Skeletal muscle satellite cell (primary cell): ENCODE results near the gene TIGAR. TPM values are rescaled to one million over a fixed set of nuclear protein-coding genes. Genes with fewer than 3 reads are reported as not detected.

Experiments
- H3K27me3 ChIP-seq: 2 replicates; pipeline ENCODE4 v1.7.0; 2013; ENCODE audit warnings: low read length; ENCODE audit not compliant: control insufficient read depth, insufficient read depth
- H3K36me3 ChIP-seq: 2 replicates; pipeline ENCODE4 v1.7.0; 2013; ENCODE audit warnings: mild to moderate bottlenecking, control low read depth, low read length; ENCODE audit not compliant: insufficient read depth
- H3K4me1 ChIP-seq: 2 replicates; pipeline ENCODE4 v1.7.0; 2013; ENCODE audit warnings: low read length; ENCODE audit not compliant: control insufficient read depth, insufficient read depth
- H3K4me2 ChIP-seq: 2 replicates; pipeline ENCODE4 v1.7.0; 2013; ENCODE audit warnings: mild to moderate bottlenecking, low read length
- H3K4me3 ChIP-seq: 2 replicates; pipeline ENCODE4 v1.7.0; 2013; ENCODE audit warnings: low read length
- H3K9ac ChIP-seq: 2 replicates; pipeline ENCODE4 v1.7.0; 2013; ENCODE audit warnings: mild to moderate bottlenecking, low read depth, low read length, moderate library complexity
- H3K9me3 ChIP-seq: replicated peaks from 2 replicates; pipeline ENCODE4 v1.7.0; 2013; ENCODE audit warnings: mild to moderate bottlenecking, control low read depth, low read length
- total RNA-seq: library from RNA; depleted of rRNA; stranded (reverse); fragments of >200 nt; gene quantifications from 2 replicates; pipeline ENCODE4 v1.2.3, GENCODE V29; 2012; rRNA removed

TIGAR gene, protein sequence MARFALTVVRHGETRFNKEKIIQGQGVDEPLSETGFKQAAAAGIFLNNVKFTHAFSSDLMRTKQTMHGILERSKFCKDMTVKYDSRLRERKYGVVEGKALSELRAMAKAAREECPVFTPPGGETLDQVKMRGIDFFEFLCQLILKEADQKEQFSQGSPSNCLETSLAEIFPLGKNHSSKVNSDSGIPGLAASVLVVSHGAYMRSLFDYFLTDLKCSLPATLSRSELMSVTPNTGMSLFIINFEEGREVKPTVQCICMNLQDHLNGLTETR
- total RNA-seq: 9.6 and 9.8 TPM in 2 replicates

DNA sequence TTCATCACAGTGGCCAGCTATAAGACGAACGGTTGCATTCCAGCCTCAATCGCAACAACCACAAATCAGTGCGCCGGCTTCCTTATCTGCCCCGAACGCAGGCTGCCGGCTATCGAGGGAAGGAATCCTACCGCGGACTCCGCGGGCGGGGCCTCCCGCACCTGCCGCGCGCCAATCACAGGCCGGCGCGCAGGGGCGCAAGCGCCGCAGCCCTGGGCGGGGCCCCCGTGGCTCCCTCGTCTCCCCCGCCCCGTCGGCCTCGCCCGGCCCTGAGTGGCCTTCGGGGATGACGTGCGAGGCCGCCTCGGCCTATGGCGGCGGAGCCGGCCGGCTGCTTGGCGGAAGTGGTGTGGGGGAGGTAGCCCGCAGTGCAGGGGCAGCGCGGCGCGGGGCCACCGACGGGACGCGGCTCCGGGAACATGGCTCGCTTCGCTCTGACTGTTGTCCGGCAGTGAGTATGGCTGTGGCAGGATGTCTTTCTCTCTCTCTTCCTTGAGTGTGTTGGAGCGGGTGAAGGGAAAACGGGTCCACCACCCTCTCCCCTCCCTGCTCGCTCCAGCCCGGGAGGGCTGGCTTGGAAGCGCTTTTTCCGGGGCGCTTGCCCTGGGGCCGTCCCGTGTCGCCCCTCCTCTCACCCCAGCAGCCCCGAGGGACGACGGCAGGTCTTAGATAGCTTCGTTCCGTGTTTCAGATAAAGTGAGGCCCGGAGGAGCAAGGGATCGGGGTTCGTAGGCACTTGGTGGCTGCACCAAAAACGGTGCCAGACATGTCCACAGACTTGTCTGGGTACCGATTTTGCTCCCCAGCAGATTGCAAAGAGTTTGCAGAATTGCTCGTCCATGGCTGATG lies at the start of gene TIGAR:
TSS of gene TIGAR (plus strand) at position 361 of the 849 bp plus-strand sequence. CDS start at position 420, 59 bp downstream.
- Histone ChIP-seq H3K4me1 (peaks cover 12% of the 10 kb centered on the region), H3K4me2 (peak within 1 kb of the TSS; percentile 81), H3K36me3 (peaks cover 7% of the 10 kb centered on the region), H3K4me3 (peak within 1 kb of the TSS; percentile 94), H3K27me3 (no peaks in the 10 kb centered on the region), H3K9me3 (no peaks in the 10 kb centered on the region), H3K9ac (peak within 1 kb of the TSS; percentile 93)

DNA sequence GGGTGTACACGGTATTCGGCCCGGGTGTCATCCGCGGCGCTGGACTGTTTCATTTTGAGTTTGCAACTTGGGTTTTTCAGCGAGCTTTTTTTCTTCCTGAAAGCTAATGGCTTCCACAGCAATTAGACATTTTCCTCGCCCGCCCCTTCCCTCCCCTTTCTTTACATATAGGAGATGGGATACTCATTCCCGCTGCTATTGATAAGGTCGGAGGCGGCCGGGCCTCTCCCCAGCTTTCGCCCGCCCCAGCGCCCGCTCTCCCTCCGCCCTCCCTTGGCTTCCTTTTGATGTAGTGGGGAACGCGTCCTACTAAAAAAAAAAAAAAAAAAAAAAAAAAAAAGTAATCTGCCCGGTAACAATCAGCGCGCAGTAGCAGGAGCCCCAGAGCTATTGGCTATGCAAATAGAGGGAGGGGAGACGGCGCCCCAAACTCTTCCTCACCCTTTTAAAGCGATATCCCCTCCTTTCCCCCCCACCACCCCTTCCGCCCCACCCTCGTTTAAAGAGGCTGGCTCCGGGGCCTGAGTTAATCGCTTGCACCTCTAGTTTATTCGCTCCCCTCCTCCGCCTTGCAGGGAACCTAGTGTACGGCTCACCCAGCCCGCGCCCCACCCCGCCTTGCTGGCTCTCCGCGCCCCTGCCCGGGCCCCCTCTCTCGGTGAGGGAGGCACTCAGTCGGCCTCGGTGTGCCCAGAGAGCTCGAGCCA lies 49.1 kb upstream of the TIGAR start:
- Histone ChIP-seq H3K4me2 (peak overlapping the region; percentile 70), H3K4me1 (peaks cover 38% of the 10 kb centered on the region), H3K4me3 (peak overlapping the region; percentile 55), H3K27me3 (peaks cover 95% of the 10 kb centered on the region), H3K36me3 (no peaks in the 10 kb centered on the region), H3K9me3 (no peaks in the 10 kb centered on the region), H3K9ac (no peak overlapping the region)

DNA sequence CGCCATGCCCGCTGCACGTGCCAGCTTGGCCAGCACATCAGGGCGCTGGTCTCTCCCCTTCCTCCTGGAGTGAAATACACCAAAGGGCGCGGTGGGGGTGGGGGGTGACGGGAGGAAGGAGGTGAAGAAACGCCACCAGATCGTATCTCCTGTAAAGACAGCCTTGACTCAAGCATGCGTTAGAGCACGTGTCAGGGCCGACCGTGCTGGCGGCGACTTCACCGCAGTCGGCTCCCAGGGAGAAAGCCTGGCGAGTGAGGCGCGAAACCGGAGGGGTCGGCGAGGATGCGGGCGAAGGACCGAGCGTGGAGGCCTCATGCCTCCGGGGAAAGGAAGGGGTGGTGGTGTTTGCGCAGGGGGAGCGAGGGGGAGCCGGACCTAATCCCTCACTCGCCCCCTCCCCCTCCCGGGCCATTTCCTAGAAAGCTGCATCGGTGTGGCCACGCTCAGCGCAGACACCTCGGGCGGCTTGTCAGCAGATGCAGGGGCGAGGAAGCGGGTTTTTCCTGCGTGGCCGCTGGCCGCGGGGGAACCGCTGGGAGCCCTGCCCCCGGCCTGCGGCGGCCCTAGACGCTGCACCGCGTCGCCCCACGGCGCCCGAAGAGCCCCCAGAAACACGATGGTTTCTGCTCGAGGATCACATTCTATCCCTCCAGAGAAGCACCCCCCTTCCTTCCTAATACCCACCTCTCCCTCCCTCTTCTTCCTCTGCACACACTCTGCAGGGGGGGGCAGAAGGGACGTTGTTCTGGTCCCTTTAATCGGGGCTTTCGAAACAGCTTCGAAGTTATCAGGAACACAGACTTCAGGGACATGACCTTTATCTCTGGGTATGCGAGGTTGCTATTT lies 48.4 kb upstream of the TIGAR start:
- peak overlapping the region; percentile 70 for H3K4me2 ChIP-seq
- peaks cover 88% of the 10 kb centered on the region for H3K27me3 ChIP-seq
- peaks cover 38% of the 10 kb centered on the region for H3K4me1 ChIP-seq
- H3K9ac ChIP-seq: no peak overlapping the region
- H3K4me3 ChIP-seq: peak overlapping the region; percentile 50
- H3K36me3 ChIP-seq: no peaks in the 10 kb centered on the region
- H3K9me3 ChIP-seq: no peaks in the 10 kb centered on the region

DNA sequence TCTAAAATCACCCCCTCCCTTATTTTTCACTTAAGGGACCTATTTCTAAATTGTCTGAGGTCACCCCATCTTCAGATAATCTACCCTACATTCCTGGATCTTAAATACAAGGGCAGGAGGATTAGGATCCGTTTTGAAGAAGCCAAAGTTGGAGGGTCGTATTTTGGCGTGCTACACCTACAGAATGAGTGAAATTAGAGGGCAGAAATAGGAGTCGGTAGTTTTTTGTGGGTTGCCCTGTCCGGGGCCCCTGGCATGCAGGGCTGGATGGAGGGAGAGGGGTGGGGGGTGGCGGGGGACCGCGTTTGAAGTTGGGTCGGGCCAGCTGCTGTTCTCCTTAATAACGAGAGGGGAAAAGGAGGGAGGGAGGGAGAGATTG lies 47.8 kb upstream of the TIGAR start:
- H3K9me3 ChIP-seq: no peaks in the 10 kb centered on the region
- peaks cover 38% of the 10 kb centered on the region for H3K4me1 ChIP-seq
- H3K4me2 ChIP-seq: peak overlapping the region; percentile 83
- H3K27me3 ChIP-seq: peaks cover 87% of the 10 kb centered on the region
- H3K4me3 ChIP-seq: peak overlapping the region; percentile 65
- H3K36me3 ChIP-seq: no peaks in the 10 kb centered on the region
- H3K9ac ChIP-seq: no peak overlapping the region

DNA sequence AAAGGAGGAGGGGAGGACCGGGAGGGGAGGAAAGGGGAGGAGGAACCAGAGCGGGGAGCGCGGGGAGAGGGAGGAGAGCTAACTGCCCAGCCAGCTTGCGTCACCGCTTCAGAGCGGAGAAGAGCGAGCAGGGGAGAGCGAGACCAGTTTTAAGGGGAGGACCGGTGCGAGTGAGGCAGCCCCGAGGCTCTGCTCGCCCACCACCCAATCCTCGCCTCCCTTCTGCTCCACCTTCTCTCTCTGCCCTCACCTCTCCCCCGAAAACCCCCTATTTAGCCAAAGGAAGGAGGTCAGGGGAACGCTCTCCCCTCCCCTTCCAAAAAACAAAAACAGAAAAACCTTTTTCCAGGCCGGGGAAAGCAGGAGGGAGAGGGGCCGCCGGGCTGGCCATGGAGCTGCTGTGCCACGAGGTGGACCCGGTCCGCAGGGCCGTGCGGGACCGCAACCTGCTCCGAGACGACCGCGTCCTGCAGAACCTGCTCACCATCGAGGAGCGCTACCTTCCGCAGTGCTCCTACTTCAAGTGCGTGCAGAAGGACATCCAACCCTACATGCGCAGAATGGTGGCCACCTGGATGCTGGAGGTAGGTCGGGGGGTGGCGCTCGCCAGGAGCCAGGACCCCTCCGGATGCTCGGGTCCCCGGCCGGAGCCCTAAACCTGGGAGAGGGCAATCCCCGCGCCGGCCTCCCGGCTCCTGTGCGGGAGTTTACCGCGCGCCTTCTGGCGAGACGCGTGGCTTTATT lies 47.2 kb upstream of the TIGAR start, which contains the start of gene CCND2:
TSS of gene CCND2 (plus strand) at position 111 of the 744 bp plus-strand sequence. CDS start at position 390, 279 bp downstream.
- peaks cover 87% of the 10 kb centered on the region for H3K27me3 ChIP-seq
- peaks cover 38% of the 10 kb centered on the region for H3K4me1 ChIP-seq
- H3K9ac ChIP-seq: peak within 1 kb of the TSS; percentile 3
- H3K4me2 ChIP-seq: peak within 1 kb of the TSS; percentile 83
- H3K9me3 ChIP-seq: no peaks in the 10 kb centered on the region
- no peaks in the 10 kb centered on the region for H3K36me3 ChIP-seq
- H3K4me3 ChIP-seq: peak within 1 kb of the TSS; percentile 65

DNA sequence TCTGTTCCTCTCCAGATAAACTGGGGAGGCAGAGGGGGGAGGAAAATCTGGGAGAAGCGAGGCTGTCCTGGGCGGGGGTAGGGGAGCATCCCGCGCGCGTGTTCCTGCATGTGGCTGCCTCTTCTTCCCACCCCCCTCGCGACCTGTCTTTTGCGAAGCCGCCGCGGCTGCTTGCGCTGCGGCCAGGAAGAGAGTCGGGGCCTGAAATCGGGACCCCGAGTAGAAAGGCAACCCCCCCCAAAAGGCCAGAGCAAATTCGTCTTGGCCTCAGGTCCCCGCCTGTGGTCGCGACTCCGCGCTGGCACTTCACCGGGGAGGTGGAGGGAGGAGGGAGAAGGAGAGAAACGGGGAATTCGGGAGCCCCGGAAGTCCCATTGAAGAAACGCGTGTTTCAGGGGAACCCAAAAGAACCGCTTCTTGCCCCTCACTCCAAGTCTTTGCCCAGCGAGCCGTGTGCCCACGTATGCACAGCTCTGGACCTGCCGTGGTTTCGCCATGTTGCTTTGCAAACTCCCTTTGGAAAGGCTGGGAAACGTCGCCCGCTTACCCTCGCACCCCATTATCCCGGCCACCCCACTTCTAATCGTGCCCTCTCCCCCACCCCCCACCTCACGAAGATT lies 46.5 kb upstream of the TIGAR start:
- H3K36me3 ChIP-seq: no peaks in the 10 kb centered on the region
- peak overlapping the region; percentile 83 for H3K4me2 ChIP-seq
- peaks cover 87% of the 10 kb centered on the region for H3K27me3 ChIP-seq
- H3K4me1 ChIP-seq: peaks cover 37% of the 10 kb centered on the region
- peak overlapping the region; percentile 3 for H3K9ac ChIP-seq
- H3K9me3 ChIP-seq: no peaks in the 10 kb centered on the region
- H3K4me3 ChIP-seq: peak overlapping the region; percentile 65

DNA sequence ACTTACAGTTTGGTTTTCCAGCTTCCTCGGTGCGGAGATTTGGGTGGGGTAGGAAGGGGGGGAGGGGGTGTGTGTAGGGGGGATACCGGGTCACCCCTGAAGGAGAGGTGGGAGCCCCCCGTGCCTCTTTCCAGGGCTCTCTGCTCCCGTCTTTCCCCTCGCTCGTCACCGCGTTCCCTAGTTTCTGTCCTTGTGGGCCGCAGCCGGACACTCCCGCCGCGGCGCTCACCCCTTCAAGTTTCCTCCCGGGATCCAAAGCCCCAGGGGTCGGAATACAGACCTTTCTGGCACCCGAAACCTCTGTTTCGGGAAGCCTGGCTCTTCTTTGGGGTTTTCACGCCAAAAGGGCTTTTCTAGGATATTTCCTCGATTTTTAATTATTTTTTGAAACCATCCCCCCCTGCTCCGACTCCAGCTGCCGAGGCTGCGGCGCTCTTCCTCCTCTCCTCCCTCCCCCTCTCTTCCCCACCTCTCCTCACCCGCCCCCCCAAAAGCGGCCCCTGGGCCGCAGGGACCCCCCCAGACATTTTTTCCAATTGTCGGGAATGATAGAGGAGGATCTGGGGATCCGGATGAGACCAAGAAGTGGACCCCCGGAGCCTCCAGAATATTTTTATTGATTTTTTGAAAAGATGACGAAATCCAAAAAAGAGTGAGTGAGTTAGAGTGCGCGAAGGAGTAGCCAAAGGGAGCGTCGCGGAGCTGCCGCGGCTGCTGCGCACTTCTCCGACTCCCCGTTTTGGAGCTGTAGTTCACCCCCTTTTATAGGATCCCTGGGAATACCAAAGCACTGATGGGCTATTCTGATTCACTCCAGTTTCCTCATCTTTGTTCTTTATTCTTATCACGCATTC lies 45.8 kb upstream of the TIGAR start:
- H3K4me3 ChIP-seq: peak overlapping the region; percentile 65
- peaks cover 80% of the 10 kb centered on the region for H3K27me3 ChIP-seq
- H3K4me1 ChIP-seq: peaks cover 34% of the 10 kb centered on the region
- no peaks in the 10 kb centered on the region for H3K9me3 ChIP-seq
- H3K36me3 ChIP-seq: no peaks in the 10 kb centered on the region
- H3K4me2 ChIP-seq: peak overlapping the region; percentile 83
- peak overlapping the region; percentile 78 for H3K9ac ChIP-seq

DNA sequence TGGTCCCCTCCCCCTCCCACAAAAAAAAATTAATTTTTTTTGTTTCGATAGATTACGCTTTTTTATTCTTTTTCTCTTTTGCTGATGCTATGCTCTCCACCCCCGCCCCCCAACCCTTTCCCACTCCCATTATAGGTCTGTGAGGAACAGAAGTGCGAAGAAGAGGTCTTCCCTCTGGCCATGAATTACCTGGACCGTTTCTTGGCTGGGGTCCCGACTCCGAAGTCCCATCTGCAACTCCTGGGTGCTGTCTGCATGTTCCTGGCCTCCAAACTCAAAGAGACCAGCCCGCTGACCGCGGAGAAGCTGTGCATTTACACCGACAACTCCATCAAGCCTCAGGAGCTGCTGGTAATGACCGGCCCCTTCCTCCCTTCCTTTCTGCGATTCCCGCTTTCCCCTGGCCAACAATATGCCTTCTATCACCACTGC lies 45.1 kb upstream of the TIGAR start:
- no peaks in the 10 kb centered on the region for H3K36me3 ChIP-seq
- peaks cover 73% of the 10 kb centered on the region for H3K27me3 ChIP-seq
- no peaks in the 10 kb centered on the region for H3K9me3 ChIP-seq
- H3K4me1 ChIP-seq: peaks cover 32% of the 10 kb centered on the region
- peak overlapping the region; percentile 83 for H3K4me2 ChIP-seq
- peak overlapping the region; percentile 78 for H3K9ac ChIP-seq
- peak overlapping the region; percentile 65 for H3K4me3 ChIP-seq

DNA sequence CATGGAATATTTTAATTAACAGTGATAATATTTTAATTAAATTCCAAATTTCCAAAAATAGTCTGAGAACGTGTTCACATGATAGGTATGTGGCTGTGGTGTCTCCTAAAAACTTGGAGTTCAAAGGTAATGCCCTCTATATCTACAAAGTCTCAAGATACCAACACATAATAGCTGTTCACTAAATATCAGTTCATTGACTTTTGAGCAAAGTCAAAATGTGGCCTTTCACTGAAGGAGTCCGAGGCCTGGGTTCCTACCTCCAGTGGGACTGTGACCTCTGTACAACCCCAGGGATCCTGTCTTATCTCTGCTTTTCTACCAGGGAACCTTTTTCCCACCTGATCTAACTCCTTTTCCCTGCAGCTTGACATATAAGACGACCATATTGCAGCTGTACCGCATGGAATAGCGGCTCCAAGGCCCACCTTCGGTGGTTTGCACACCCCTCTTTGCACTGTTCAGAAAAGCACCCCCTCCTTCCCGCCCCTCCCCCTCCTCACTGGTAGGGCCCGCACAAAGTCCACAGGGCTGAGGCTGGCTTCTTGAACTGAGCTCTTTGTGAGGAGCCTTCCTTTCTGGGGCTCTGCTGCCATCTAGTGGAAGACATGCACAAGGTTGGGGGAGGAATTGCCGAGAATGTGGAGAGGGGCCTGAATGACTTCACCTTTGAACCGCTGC lies 44.3 kb upstream of the TIGAR start:
- peaks cover 66% of the 10 kb centered on the region for H3K27me3 ChIP-seq
- no peak overlapping the region for H3K4me3 ChIP-seq
- H3K4me1 ChIP-seq: peaks cover 25% of the 10 kb centered on the region
- H3K36me3 ChIP-seq: no peaks in the 10 kb centered on the region
- no peak overlapping the region for H3K4me2 ChIP-seq
- no peaks in the 10 kb centered on the region for H3K9me3 ChIP-seq
- H3K9ac ChIP-seq: no peak overlapping the region
